HEK293T (cell line): Measurements from ENCODE around the gene FOXL1.

ENCODE experiments used
- ARNT ChIP-seq: fragments of 450-650 bp; IDR thresholded peaks from 2 replicates; pipeline ENCODE4 v1.6.1; 2017; ENCODE audit warnings: mild to moderate bottlenecking
- BHLHE40 ChIP-seq: fragments of 450-650 bp; IDR thresholded peaks from 2 replicates; pipeline ENCODE4 v1.6.1; 2016; ENCODE audit warnings: mild to moderate bottlenecking, moderate library complexity, borderline replicate concordance
- ELF4 ChIP-seq: fragments of 450-650 bp; IDR thresholded peaks from 2 replicates; pipeline ENCODE4 v1.6.1; 2017; ENCODE audit warnings: antibody characterized with exemption
- FOXA1 ChIP-seq: fragments of 450-650 bp; IDR thresholded peaks from 2 replicates; pipeline ENCODE4 v1.6.1; 2016; ENCODE audit warnings: mild to moderate bottlenecking
- FOXK2 ChIP-seq: fragments of 450-650 bp; IDR thresholded peaks from 2 replicates; pipeline ENCODE4 v1.6.1; 2016; ENCODE audit warnings: mild to moderate bottlenecking
- L3MBTL2 ChIP-seq: fragments of 450-650 bp; conservative IDR thresholded peaks from 2 replicates; pipeline ENCODE4 v1.6.1; 2016; ENCODE audit warnings: mild to moderate bottlenecking
- PKNOX1 ChIP-seq: fragments of 450-650 bp; IDR thresholded peaks from 2 replicates; pipeline ENCODE4 v1.6.1; 2016
- TARDBP ChIP-seq: fragments of 450-650 bp; IDR thresholded peaks from 2 replicates; pipeline ENCODE4 v1.6.1; 2016

GRCh38 chr16:86574646-86575045, 3.7 kb upstream of the FOXL1 start:
- TF ChIP-seq FOXK2 (no peak), BHLHE40 (no peak), PKNOX1 (no peak), L3MBTL2 (no peak), ELF4 (no peak), FOXA1 (no peak), ARNT (no peak), TARDBP (no peak)
